K562 (cell line): Measurements from ENCODE around the gene MTMR3. TPM values are rescaled to one million over a fixed set of nuclear protein-coding genes. Genes with fewer than 3 reads are reported as not detected.

ENCODE experiments used
- CBX8 ChIP-seq: fragments of 200-600 bp; sonication (generic); IDR thresholded peaks from 2 replicates; pipeline ENCODE4 v1.6.1; 2012; ENCODE audit warnings: borderline replicate concordance, mixed run types, low read depth, mild to moderate bottlenecking, moderate library complexity, mixed read lengths, low read length, control low read depth, inconsistent platforms; ENCODE audit not compliant: poor library complexity, severe bottlenecking; ENCODE audit errors: extremely low read depth
- CTCF ChIP-seq, 3 experiments: IDR thresholded peaks in 2 of 3; conservative IDR thresholded peaks in 1 of 3; 2 replicates each; pipeline ENCODE4 v1.5.1; 2011 to 2012; ENCODE audit warnings: low read length in 3 of 3, mild to moderate bottlenecking in 3 of 3, control low read depth in 2 of 3, improper control_type of control experiment in 1 of 3, inconsistent platforms in 1 of 3, low read depth in 1 of 3, mixed read lengths in 1 of 3, moderate library complexity in 1 of 3; ENCODE audit not compliant: insufficient read depth in 2 of 3
- CTCFL ChIP-seq: IDR thresholded peaks from 2 replicates; pipeline ENCODE4 v1.6.1; 2011; ENCODE audit warnings: borderline replicate concordance, low read depth, mild to moderate bottlenecking, moderate library complexity, low read length; ENCODE audit not compliant: insufficient read depth, poor library complexity, severe bottlenecking
- CXXC5 ChIP-seq: fragments of 250-450 bp; sonication (Bioruptor Pico); IDR thresholded peaks from 2 replicates; pipeline ENCODE4 v1.8.0; 2022; ENCODE audit warnings: inconsistent platforms, mild to moderate bottlenecking, moderate library complexity
- EP400 ChIP-seq: fragments of 450-650 bp; IDR thresholded peaks from 2 replicates; pipeline ENCODE4 v1.6.1; 2017; ENCODE audit warnings: antibody characterized with exemption, mild to moderate bottlenecking, moderate library complexity
- GATAD2A ChIP-seq: fragments of 450-650 bp; IDR thresholded peaks from 2 replicates; pipeline ENCODE4 v1.6.1; 2017
- GMEB1 ChIP-seq: fragments of 250-450 bp; sonication (Bioruptor Pico); IDR thresholded peaks from 2 replicates; pipeline ENCODE4 v1.4.0; 2020; ENCODE audit warnings: mild to moderate bottlenecking
- HDAC3 ChIP-seq: fragments of 450-650 bp; IDR thresholded peaks from 2 replicates; pipeline ENCODE4 v1.6.1; 2018; ENCODE audit warnings: borderline replicate concordance, mild to moderate bottlenecking, moderate library complexity; ENCODE audit not compliant: partially characterized antibody
- HMG20A ChIP-seq: fragments of 450-650 bp; formaldehyde crosslinking; conservative IDR thresholded peaks from 2 replicates; pipeline ENCODE4 v1.4.0; 2020; ENCODE audit warnings: mild to moderate bottlenecking, mixed read lengths
- HMG20B ChIP-seq: fragments of 250-450 bp; sonication (Bioruptor Pico); IDR thresholded peaks from 2 replicates; pipeline ENCODE4 v1.5.0; 2021; ENCODE audit warnings: mild to moderate bottlenecking
- JUND ChIP-seq, 2 experiments: IDR thresholded peaks; 2 replicates in 1 of 2; 3 replicates in 1 of 2; pipeline ENCODE4 v1.6.1; 2011; ENCODE audit warnings: borderline replicate concordance in 2 of 2, low read depth in 2 of 2, low read length in 2 of 2, improper control_type of control experiment in 1 of 2, missing biosample characterization in 1 of 2, missing genetic modification characterization in 1 of 2, missing genetic modification reagents in 1 of 2
- MCM5 ChIP-seq: fragments of 450-650 bp; IDR thresholded peaks from 2 replicates; pipeline ENCODE4 v1.6.1; 2016; ENCODE audit warnings: low read depth
- NCOA6 ChIP-seq: fragments of 450-650 bp; IDR thresholded peaks from 2 replicates; pipeline ENCODE4 v1.6.1; 2017; ENCODE audit warnings: mild to moderate bottlenecking
- NELFE ChIP-seq: IDR thresholded peaks from 2 replicates; pipeline ENCODE4 v1.6.1; 2011; ENCODE audit warnings: mild to moderate bottlenecking; ENCODE audit not compliant: insufficient read depth, insufficient read length
- NR1H2 ChIP-seq: sonication (generic); formaldehyde crosslinking; IDR thresholded peaks from 2 replicates; pipeline ENCODE4 v1.4.0; 2020; ENCODE audit warnings: mild to moderate bottlenecking, missing genetic modification reagents
- PHB ChIP-seq: fragments of 250-450 bp; sonication (Bioruptor Pico); IDR thresholded peaks from 2 replicates; pipeline ENCODE4 v1.5.0; 2021
- SMARCA4 ChIP-seq: fragments of 450-650 bp; IDR thresholded peaks from 2 replicates; pipeline ENCODE4 v1.6.1; 2016
- TFAM ChIP-seq: fragments of 250-450 bp; sonication (Bioruptor Pico); conservative IDR thresholded peaks from 2 replicates; pipeline ENCODE4 v1.5.0; 2021; ENCODE audit warnings: mild to moderate bottlenecking, moderate library complexity
- U2AF2 ChIP-seq: fragments of 200-400 bp; formaldehyde crosslinking; optimal IDR thresholded peaks from 2 replicates; pipeline ENCODE3; 2017; ENCODE audit warnings: low read depth, mild to moderate bottlenecking, low read length
- ZBED1 ChIP-seq: IDR thresholded peaks from 2 replicates; pipeline ENCODE4 v1.6.1; 2014
- ZEB2 ChIP-seq: fragments of 450-650 bp; IDR thresholded peaks from 2 replicates; pipeline ENCODE4 v1.6.1; 2016
- ZFP30 ChIP-seq: fragments of 250-450 bp; sonication (Bioruptor Pico); IDR thresholded peaks from 2 replicates; pipeline ENCODE4 v1.8.0; 2022; ENCODE audit warnings: moderate library complexity, mild to moderate bottlenecking, inconsistent platforms, borderline replicate concordance
- ZNF239 ChIP-seq: fragments of 250-450 bp; sonication (Bioruptor Pico); IDR thresholded peaks from 2 replicates; pipeline ENCODE4 v1.4.0; 2020; ENCODE audit warnings: mild to moderate bottlenecking
- ZNF347 ChIP-seq: fragments of 450-650 bp; formaldehyde crosslinking; IDR thresholded peaks from 2 replicates; pipeline ENCODE4 v1.4.0; 2020; ENCODE audit warnings: low read depth, mild to moderate bottlenecking, moderate library complexity
- polyA plus RNA-seq, 8 experiments: library from polyadenylated mRNA; depleted of rRNA in 4 of 8; stranded (reverse) in 5 of 8; unstranded in 3 of 8; fragments of >200 nt; fragmentation: Nextera tagmentation in 2 of 8; fragmentation: Illumina TruSeq in 1 of 8; extraction: Ambion mirVana in 2 of 8; extraction: Trizol in 1 of 8; gene quantifications; 2 replicates each; pipeline versions ENCODE4 v1.2.1 to v1.2.3, GENCODE V29; 2011 to 2014; ENCODE audit warnings: inconsistent platforms in 1 of 8, missing spikeins in 1 of 8
- total RNA-seq, 7 experiments: library from RNA; depleted of rRNA in 6 of 7; stranded (reverse); fragments of >200 nt in 6 of 7; fragmentation: Illumina TruSeq in 2 of 7; extraction: Trizol in 2 of 7; gene quantifications; 2 replicates each; pipeline versions ENCODE4 v1.2.1 to v1.2.3, GENCODE V29; 2011 to 2021; ENCODE audit warnings: low replicate concordance in 1 of 7

MTMR3 gene
- total and polyA plus RNA-seq, 9 of the 15 experiments (the other 6 are each of a cell fraction or from before 2014, with no cell fraction given) = 1.6 to 13.7 (median 7.9) TPM

- no peak for TF ChIP-seq ZNF347
- TF ChIP-seq CXXC5 (CRISPR knock-in tag) = peak; percentile 71
- TF ChIP-seq CTCFL = peak; percentile 35
- no peak for TF ChIP-seq JUND (IDR thresholded peaks at IDR 0.05; ENCODE audit: borderline replicate concordance, low read depth, low read length)
- no peak for TF ChIP-seq JUND (tag; IDR thresholded peaks at IDR 0.05; ENCODE audit: borderline replicate concordance, low read depth, low read length)
- peak; percentile 46; the same call in 1 of the 2 replicates for TF ChIP-seq GMEB1
- no peak for TF ChIP-seq U2AF2
- TF ChIP-seq ZFP30 = no peak
- no peak for TF ChIP-seq ZEB2
- no peak for TF ChIP-seq HDAC3
- TF ChIP-seq SMARCA4 = no peak
- TF ChIP-seq CBX8 = no peak
- TF ChIP-seq ZNF239 = no peak
- TF ChIP-seq PHB (CRISPR knock-in tag) = no peak
- no peak for TF ChIP-seq TFAM (CRISPR knock-in tag)
- peak; percentile 65; the same call in 1 of the 2 replicates for TF ChIP-seq EP400
- no peak for TF ChIP-seq NR1H2 (CRISPR knock-in tag)
- TF ChIP-seq CTCF (IDR thresholded peaks at IDR 0.05 in 2 of 3, conservative IDR thresholded peaks at IDR 0.05 in 1 of 3; ENCODE audit: insufficient read depth in 2 of 3, low read depth in 1 of 3, low read length in 3 of 3) = peak in 2 of 3 experiments; percentile 43 to 44; a peak in 4 of 6 replicates
- TF ChIP-seq NELFE = no peak
- no peak for TF ChIP-seq GATAD2A
- no peak for TF ChIP-seq NCOA6
- TF ChIP-seq HMG20A = no peak
- no peak for TF ChIP-seq ZBED1
- TF ChIP-seq MCM5 = no peak
- TF ChIP-seq HMG20B (CRISPR knock-in tag) = no peak
Measured at GRCh38 chr22:29883045-29883774, at the start of gene MTMR3 (continued).
